GM18517 (cell line): ENCODE data around the gene CCDC57.

Experiments
- ATAC-seq: cut with Tn5 transposase; IDR thresholded peaks from one replicate; pipeline ENCODE4 v1.9.1; 2021; ENCODE audit warnings: mild to moderate bottlenecking, moderate library complexity; ENCODE audit not compliant: unreplicated experiment

CCDC57 gene

DNA sequence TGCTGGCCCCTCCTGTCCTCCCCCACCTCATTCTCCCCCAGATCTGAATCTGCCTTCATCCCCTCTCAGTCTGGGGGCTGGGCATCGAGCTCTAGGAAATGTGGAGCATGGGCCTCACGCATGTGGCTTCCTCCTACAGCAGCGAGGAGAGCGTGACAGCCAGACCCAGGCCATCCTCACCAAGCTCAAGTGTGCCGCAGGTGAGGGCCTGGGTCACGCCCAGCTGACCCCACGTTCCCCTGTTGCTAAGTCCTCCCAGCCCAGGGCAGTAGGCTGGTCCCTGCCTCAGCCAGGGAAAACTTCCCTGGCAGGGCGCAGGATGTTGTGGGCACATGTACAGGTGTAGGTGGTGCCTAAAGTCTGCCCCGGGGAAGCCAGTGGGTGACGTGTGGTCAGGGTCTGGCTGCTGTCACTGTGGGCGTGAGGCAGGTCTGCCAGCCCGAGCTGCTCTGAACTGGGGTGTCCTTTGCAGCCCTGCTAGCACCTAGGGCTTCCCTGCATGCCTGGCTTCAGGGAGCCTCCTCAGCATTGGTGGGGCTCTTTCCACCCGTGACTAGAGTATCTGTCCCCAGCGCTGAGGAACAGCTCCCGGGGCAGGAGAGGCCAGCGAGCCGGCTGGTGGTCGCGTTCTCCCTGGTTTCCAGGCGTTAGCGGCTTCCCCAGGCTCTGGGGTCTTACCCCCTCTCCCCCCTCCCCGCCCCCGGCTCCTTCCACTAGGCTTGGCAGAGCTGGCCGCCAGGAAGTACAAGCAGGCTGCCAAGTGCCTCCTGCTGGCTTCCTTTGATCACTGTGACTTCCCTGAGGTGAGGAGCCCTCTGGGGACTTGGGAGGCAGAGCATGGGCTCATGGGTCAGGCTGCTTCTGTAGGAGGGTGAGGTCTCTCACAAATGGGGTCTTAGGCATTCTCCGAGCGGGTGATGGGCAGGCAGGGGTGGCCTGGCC is 157.3 kb downstream of the CCDC57 start:
- ATAC-seq: no peak

- ATAC-seq: no peak
Measured at GRCh38 chr17:82054351-82055022, 158.2 kb downstream of the CCDC57 start.

DNA sequence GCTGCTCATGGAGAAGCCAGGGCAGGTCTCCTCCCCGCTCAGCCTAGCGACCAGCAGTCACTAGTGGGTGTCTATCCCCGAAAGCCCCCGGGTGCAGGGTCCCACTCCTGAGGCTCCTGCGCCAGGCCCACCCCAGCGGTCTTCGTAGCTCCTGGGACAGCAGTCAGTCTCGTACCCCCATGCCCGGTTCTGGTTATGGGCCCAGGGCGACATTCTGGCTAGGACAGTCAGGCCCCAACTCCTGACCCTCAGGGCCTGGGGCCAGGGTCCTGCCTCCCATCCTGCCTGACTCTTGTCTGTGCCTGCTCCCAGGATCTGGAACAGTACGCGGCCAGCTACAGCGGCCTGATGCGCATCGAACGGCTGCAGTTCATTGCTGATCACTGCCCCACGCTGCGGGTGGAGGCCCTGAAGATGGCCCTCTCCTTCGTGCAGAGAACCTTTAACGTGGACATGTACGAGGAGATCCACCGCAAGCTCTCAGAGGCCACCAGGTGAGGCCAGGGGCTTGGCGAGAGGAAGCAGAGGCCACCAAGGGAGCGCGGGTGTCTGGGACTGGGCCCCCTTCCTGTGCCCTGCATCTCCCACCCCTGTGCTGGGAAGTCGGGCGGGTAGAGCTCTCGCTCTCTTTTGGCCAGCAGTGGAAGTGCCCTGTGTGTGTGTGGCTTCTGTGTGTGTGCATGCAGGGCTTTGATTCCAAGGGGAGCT is 158.9 kb downstream of the CCDC57 start:
- no peak for ATAC-seq

DNA sequence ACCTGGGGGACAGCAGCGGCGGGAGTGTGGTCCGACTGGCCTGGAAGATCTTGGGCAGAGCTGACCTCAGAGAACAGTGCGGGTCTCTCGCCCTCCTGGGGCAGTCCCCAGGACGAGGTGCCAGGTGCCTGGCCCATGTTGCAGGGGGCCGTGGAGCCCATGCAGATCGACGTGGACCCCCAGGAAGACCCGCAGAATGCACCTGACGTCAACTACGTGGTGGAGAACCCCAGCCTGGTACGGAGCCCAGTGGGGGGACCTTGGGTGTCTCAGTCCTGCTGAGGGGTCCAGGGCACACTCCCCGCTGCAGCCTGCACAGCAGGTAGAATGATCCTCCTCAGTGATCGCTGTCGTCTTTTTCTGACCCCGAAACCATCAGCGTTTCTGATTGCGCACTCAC is 159.5 kb downstream of the CCDC57 start:
- ATAC-seq: no peak

- no peak for ATAC-seq
Measured at GRCh38 chr17:82052638-82053059, 160.0 kb downstream of the CCDC57 start.

GRCh38 chr17:82051776-82052637 is 160.6 kb downstream of the CCDC57 start, which contains the start of the genes GPS1 and RFNG:
GPS1 (plus strand) TSS chr17:82051898; CDS start chr17:82051932, 34 bp downstream.
RFNG (minus strand) TSS chr17:82051811; CDS start chr17:82051766, 45 bp downstream.
- no peak for ATAC-seq
